ENCODE data around the gene LAMA5.
A peak's percentile ranks its signal among the peaks of the same experiment; 100 is the strongest.

Gene LAMA5

GRCh38 chr20:62303062-62303339 is 64.1 kb downstream of the LAMA5 start:
- TF ChIP-seq, protein P1, sequence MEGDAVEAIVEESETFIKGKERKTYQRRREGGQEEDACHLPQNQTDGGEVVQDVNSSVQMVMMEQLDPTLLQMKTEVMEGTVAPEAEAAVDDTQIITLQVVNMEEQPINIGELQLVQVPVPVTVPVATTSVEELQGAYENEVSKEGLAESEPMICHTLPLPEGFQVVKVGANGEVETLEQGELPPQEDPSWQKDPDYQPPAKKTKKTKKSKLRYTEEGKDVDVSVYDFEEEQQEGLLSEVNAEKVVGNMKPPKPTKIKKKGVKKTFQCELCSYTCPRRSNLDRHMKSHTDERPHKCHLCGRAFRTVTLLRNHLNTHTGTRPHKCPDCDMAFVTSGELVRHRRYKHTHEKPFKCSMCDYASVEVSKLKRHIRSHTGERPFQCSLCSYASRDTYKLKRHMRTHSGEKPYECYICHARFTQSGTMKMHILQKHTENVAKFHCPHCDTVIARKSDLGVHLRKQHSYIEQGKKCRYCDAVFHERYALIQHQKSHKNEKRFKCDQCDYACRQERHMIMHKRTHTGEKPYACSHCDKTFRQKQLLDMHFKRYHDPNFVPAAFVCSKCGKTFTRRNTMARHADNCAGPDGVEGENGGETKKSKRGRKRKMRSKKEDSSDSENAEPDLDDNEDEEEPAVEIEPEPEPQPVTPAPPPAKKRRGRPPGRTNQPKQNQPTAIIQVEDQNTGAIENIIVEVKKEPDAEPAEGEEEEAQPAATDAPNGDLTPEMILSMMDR (IDR thresholded peaks at IDR 0.05; ENCODE audit: low read depth, low read length) = no peak
- H3K4me3 ChIP-seq (replicated peaks in 1 of 2; ENCODE audit: low read depth in 2 of 2, low read length in 2 of 2) = peak overlapping the region; percentile 87 to 94
- no peak for DNase-seq (ENCODE audit: low read depth in 2 of 2)

DNA sequence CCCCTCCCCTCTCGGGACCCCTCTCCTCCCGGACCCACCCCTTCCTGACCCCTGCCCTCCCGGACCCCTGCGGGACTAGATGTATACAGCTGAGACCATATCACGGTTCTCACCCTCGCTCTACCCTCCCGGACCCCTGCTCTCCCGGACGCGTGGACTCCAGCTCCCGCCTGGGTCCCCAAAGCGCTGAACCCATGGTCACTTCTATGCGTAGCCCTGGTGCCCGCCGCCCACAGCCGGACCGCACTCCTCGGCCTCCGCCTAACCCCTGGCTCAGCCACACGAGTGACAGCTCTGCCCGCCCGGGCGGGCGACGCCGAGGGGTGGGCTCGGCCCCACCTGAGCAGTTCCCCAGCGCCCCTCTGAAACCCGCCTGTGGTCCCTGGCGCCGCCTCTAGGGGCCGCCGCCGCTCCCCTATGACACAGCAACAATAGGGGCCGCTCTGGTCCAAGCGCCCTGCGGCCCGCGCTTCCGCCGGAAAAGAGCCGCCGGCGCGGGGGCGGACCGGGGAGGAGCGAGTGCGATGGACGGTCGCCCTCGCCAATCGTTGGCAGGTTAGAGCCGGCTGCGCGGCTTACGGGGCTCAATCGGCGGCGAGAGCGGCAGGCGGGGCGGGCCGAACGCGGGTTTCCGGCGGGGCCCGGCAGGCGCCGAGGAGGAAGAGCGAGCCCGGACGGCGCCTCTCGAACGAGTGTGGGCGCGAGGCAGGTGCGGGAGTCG is 64.6 kb downstream of the LAMA5 start, which contains the start of gene ADRM1:
ADRM1 (plus strand) TSS at position 657 of the 721 bp plus-strand sequence. CDS start 572 bp downstream, outside the sequence.
- TF ChIP-seq, protein P1 (IDR thresholded peaks at IDR 0.05; ENCODE audit: low read depth, low read length) = peak; percentile 68
- H3K4me3 ChIP-seq (replicated peaks in 1 of 2; ENCODE audit: low read depth in 2 of 2, low read length in 2 of 2) = peak within 1 kb of the TSS; percentile 87 to 94
- DNase-seq (ENCODE audit: low read depth in 2 of 2) = peak; percentile 96 to 98

DNA sequence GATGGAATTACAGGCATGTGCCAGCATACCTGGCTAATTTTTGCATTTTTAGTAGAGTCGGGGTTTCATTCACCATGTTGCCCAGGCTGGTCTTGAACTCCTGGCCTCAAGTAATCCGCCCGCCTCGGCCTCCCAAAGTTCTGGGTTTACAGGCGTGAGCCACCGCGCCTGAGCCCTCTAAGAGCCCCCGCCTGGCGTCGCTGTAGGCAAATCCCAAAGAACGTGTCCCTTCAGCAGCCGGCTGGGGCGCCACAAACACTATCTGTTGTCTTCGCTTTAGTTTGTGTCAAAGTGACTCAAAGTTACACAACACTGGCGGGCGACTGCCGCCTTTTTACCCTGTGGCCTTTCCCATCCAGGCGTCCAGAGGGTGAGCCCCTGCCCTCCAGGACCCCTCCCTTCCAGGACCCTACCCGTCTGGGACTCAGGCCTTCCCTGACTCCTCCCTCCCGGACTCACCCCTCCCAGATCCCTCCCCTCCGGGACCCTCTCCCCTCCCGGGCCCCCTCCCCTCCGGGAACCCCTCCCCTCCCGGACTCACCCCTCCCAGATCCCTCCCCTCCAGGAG is 65.3 kb downstream of the LAMA5 start:
- H3K4me3 ChIP-seq (replicated peaks in 1 of 2; ENCODE audit: low read depth in 2 of 2, low read length in 2 of 2) = peak overlapping the region; percentile 64 to 65
- DNase-seq (ENCODE audit: low read depth in 2 of 2) = peak; percentile 94 to 97
- TF ChIP-seq, protein P1 (IDR thresholded peaks at IDR 0.05; ENCODE audit: low read depth, low read length) = peak; percentile 91

DNA sequence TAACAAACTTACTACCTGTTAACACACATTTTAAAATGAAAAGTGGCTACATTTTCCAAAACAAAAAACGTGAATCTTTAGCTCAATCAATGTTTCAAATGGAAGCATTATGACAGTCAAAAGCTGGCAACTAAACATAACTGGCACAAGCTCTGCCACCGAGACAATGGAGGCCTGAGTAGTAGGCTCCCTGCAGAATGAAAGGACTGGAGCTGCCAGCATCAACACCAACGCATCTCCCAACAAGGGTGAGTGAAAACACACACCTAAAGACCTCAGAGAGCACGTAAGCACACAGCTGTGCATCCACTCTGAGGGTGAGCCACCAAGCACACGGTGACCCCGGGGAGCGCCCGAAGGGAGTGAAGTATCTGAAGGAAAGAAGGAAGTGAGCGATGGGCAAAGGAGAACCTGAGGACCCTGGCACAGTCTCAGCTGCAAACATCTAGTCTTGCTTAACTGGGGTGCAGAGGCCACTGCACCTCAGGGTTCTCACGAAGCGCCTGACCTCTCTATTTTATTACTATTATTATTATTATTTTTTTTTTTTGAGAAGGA is 65.9 kb downstream of the LAMA5 start:
- H3K4me3 ChIP-seq (replicated peaks in 1 of 2; ENCODE audit: low read depth in 2 of 2, low read length in 2 of 2) = no peak overlapping the region
- no peak for DNase-seq (ENCODE audit: low read depth in 2 of 2)
- TF ChIP-seq, protein P1 (IDR thresholded peaks at IDR 0.05; ENCODE audit: low read depth, low read length) = no peak

DNA sequence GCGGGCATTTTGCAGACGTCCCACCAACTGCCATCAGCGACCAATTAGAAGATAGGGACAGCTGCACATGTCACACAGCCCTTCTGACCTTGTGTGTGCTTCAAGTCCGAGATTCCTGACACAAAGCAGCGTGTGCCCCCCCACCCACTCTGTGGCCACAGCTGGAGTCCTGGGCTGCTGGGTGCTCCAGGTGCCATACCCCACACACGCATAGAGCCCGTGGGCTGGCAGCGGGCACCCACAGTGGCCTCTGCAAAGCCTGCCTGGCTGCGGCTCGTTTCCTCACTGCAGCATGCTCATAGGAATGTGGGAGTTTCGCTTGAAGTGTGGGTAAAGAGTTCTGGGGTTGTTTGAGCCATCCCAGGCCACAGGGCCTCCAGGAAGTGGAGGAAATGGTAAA is 66.8 kb downstream of the LAMA5 start:
- TF ChIP-seq, protein P1 (IDR thresholded peaks at IDR 0.05; ENCODE audit: low read depth, low read length) = no peak
- DNase-seq (ENCODE audit: low read depth in 2 of 2) = no peak
- H3K4me3 ChIP-seq (replicated peaks in 1 of 2; ENCODE audit: low read depth in 2 of 2, low read length in 2 of 2) = no peak overlapping the region

DNA sequence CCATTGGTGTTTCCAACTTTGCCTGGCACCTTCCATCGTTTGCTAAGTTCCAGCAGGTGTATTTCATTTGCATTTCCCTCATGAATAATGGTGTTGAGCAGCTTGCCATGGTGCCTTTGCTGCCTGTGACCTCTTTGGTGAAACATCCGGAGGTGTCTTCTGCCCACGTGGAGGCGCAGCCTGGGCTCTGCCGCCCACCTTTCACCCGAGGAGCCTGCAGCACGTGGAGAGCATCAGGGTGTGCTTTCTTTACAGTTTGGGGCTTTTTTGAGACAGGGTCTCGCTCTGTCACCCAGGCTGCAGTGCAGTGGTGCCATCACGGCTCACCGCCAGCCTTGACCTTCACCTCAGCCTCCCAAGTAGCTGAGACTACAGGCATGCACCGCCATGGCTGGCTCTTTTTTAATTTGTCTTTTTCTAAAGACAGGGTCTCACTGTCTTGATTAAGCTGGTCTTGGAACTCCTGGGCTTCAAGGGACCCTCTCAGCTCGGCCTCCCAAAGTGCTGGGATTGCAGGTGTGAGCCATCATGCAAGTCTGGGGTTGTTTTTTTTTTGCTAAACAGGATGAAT is 67.4 kb downstream of the LAMA5 start:
- TF ChIP-seq, protein P1 (IDR thresholded peaks at IDR 0.05; ENCODE audit: low read depth, low read length) = no peak
- no peak for DNase-seq (ENCODE audit: low read depth in 2 of 2)
- no peak overlapping the region for H3K4me3 ChIP-seq (replicated peaks in 1 of 2; ENCODE audit: low read depth in 2 of 2, low read length in 2 of 2)

Data from cardiac fibroblast (primary cell).